ENCODE results near the gene KIRREL1. TPM values are rescaled to one million over a fixed set of nuclear protein-coding genes. Genes with fewer than 3 reads are reported as not detected.

KIRREL1 gene
- total RNA-seq, 1 donor from 2014 or later, result 34.9 TPM

GRCh38 chr1:158043232-158043631, 49.8 kb downstream of the KIRREL1 start:
- Histone ChIP-seq H3K9me3 (no peaks in the 10 kb centered on the region), H3K27me3 (no peaks in the 10 kb centered on the region), H3K4me3 (no peak overlapping the region), H3K36me3 (no peaks in the 10 kb centered on the region), H3K4me1 (peaks cover 61% of the 10 kb centered on the region), H3K27ac (no peak overlapping the region)
- no peak for DNase-seq (ENCODE audit: extremely low spot score in 2 of 2)
- TF ChIP-seq CTCF (IDR thresholded peaks at IDR 0.05) (no peak), POLR2AphosphoS5 (IDR thresholded peaks at IDR 0.05; ENCODE audit: insufficient read depth in 1 of 2, low read depth in 1 of 2) (no peak), POLR2A (IDR thresholded peaks at IDR 0.05) (no peak)
- intact Hi-C loops (cut with DNase I), result no loop called here

- intact Hi-C loops (cut with DNase I), result no loop called here
- Histone ChIP-seq H3K27me3 (no peaks in the 10 kb centered on the region), H3K4me1 (peaks cover 53% of the 10 kb centered on the region), H3K27ac (no peak overlapping the region), H3K36me3 (no peaks in the 10 kb centered on the region), H3K4me3 (no peak overlapping the region), H3K9me3 (no peaks in the 10 kb centered on the region)
- TF ChIP-seq CTCF (IDR thresholded peaks at IDR 0.05) (no peak), POLR2AphosphoS5 (IDR thresholded peaks at IDR 0.05; ENCODE audit: insufficient read depth in 1 of 2, low read depth in 1 of 2) (no peak), POLR2A (IDR thresholded peaks at IDR 0.05) (no peak)
- DNase-seq (ENCODE audit: extremely low spot score in 2 of 2), result no peak
Observed at GRCh38 chr1:158045639-158046038, 52.2 kb downstream of the KIRREL1 start.

- intact Hi-C loops (cut with DNase I), result no loop called here
- TF ChIP-seq CTCF (IDR thresholded peaks at IDR 0.05), result no peak
- TF ChIP-seq POLR2AphosphoS5 (IDR thresholded peaks at IDR 0.05; ENCODE audit: insufficient read depth in 1 of 2, low read depth in 1 of 2), result no peak
- TF ChIP-seq POLR2A (IDR thresholded peaks at IDR 0.05), result no peak
- Histone ChIP-seq H3K9me3 (no peaks in the 10 kb centered on the region), H3K36me3 (no peaks in the 10 kb centered on the region), H3K27ac (no peak overlapping the region), H3K4me1 (peaks cover 48% of the 10 kb centered on the region), H3K27me3 (no peaks in the 10 kb centered on the region), H3K4me3 (no peak overlapping the region)
- no peak for DNase-seq (ENCODE audit: extremely low spot score in 2 of 2)
Observed at GRCh38 chr1:158046715-158047510, 53.5 kb downstream of the KIRREL1 start.

GRCh38 chr1:158048371-158049067, 55.1 kb downstream of the KIRREL1 start:
- TF ChIP-seq CTCF (IDR thresholded peaks at IDR 0.05), result no peak
- intact Hi-C loops (cut with DNase I), result no loop called here
- Histone ChIP-seq H3K9me3 (no peaks in the 10 kb centered on the region), H3K4me1 (peaks cover 42% of the 10 kb centered on the region), H3K4me3 (no peak overlapping the region), H3K27ac (no peak overlapping the region), H3K36me3 (no peaks in the 10 kb centered on the region), H3K27me3 (no peaks in the 10 kb centered on the region)
- DNase-seq (ENCODE audit: extremely low spot score in 2 of 2), result no peak

GRCh38 chr1:158049853-158050252, 56.4 kb downstream of the KIRREL1 start:
- intact Hi-C loops (cut with DNase I), result no loop called here
- DNase-seq (ENCODE audit: extremely low spot score in 2 of 2), result no peak
- no peak overlapping the region for H3K27ac ChIP-seq
- no peaks in the 10 kb centered on the region for H3K9me3 ChIP-seq
- H3K36me3 ChIP-seq, result no peaks in the 10 kb centered on the region
- peaks cover 37% of the 10 kb centered on the region for H3K4me1 ChIP-seq
- no peaks in the 10 kb centered on the region for H3K27me3 ChIP-seq
- TF ChIP-seq POLR2A (IDR thresholded peaks at IDR 0.05), result no peak
- TF ChIP-seq CTCF (IDR thresholded peaks at IDR 0.05), result no peak
- TF ChIP-seq POLR2AphosphoS5 (IDR thresholded peaks at IDR 0.05; ENCODE audit: insufficient read depth in 1 of 2, low read depth in 1 of 2), result no peak
- H3K4me3 ChIP-seq, result no peak overlapping the region
